ENCODE results near the gene DDX31.

GRCh38 chr9:132672413-132672690 lies 2.6 kb upstream of the DDX31 start:
- TF ChIP-seq FOXK2 (IDR thresholded peaks at IDR 0.05) (no peak), SP1 (IDR thresholded peaks at IDR 0.05) (no peak), NFRKB (IDR thresholded peaks at IDR 0.05) (no peak), SUZ12 (IDR thresholded peaks at IDR 0.05) (no peak), CTBP1 (IDR thresholded peaks at IDR 0.05; ENCODE audit: borderline replicate concordance) (no peak), ARNT (IDR thresholded peaks at IDR 0.05) (no peak), BHLHE40 (IDR thresholded peaks at IDR 0.05; ENCODE audit: borderline replicate concordance) (no peak)

Measured in HEK293T (cell line).